Endothelial cell of umbilical vein (primary cell): Measurements from ENCODE around the gene SATB1. TPM values are rescaled to one million over a fixed set of nuclear protein-coding genes. Genes with fewer than 3 reads are reported as not detected.

Experiments used
- BruUV-seq: library from RNA; stranded (reverse); fragments of 400-500 nt; replicated peaks from 2 replicates; lab custom pipeline; 2021; lab: Mats Ljungman, UMichigan
- CTCF ChIA-PET: fragments of 300-600, 350-600 bp; sonication (Branson Sonifier 250); formaldehyde crosslinking; loops from one replicate; lab custom pipeline; 2021; ENCODE audit warnings: antibody characterized with exemption, inconsistent platforms; lab: Charles Lee
- POLR2A ChIA-PET: fragments of 300-600, 350-600 bp; sonication (Branson Sonifier 250); formaldehyde crosslinking; loops from one replicate; lab custom pipeline; 2021; ENCODE audit warnings: antibody characterized with exemption, inconsistent platforms; lab: Charles Lee
- DNase-seq: peaks from one replicate; pipeline ENCODE4 v3.0.0-alpha.2; 2011; ENCODE audit warnings: low read depth, low spot score
- FAIRE-seq: peaks from 2 replicates; lab custom pipeline; 2011; peaks lifted over from hg19 to GRCh38; lab: Jason Lieb, UNC
- H2AFZ ChIP-seq: 2 replicates; pipeline ENCODE4 v1.6.0; 2012; ENCODE audit warnings: low read depth, low read length, control low read depth, inconsistent platforms
- H3K27ac ChIP-seq: 2 replicates; pipeline ENCODE4 v1.5.1; 2011; ENCODE audit warnings: low read depth, mild to moderate bottlenecking, control low read depth, low read length, moderate library complexity; ENCODE audit not compliant: insufficient read depth
- H3K27me3 ChIP-seq, 2 experiments: 2 replicates each; pipeline versions ENCODE4 v1.6.0 to v1.6.1; 2011; ENCODE audit warnings: low read length in 2 of 2, mixed read lengths in 1 of 2; ENCODE audit not compliant: control insufficient read depth in 2 of 2, insufficient read depth in 2 of 2
- H3K36me3 ChIP-seq, 2 experiments: 2 replicates in 1 of 2; 3 replicates in 1 of 2; pipeline ENCODE4 v1.5.1; 2011; ENCODE audit warnings: low read length in 2 of 2, mild to moderate bottlenecking in 1 of 2, moderate library complexity in 1 of 2; ENCODE audit not compliant: control insufficient read depth in 2 of 2, insufficient read depth in 2 of 2; ENCODE audit errors: extremely low read depth in 1 of 2
- H3K4me1 ChIP-seq: 3 replicates; pipeline ENCODE4 v1.5.1; 2011; ENCODE audit warnings: mild to moderate bottlenecking, low read length; ENCODE audit not compliant: control insufficient read depth, insufficient read depth; ENCODE audit errors: extremely low read depth
- H3K4me2 ChIP-seq: 2 replicates; pipeline ENCODE4 v1.6.1; 2011; ENCODE audit warnings: low read length, control low read depth, mixed read lengths; ENCODE audit not compliant: insufficient read depth
- H3K4me3 ChIP-seq, 3 experiments: fragments of 200-600 bp in 1 of 3; sonication (generic), shearing (Covaris generic) in 1 of 3; replicated peaks in 1 of 3; 2 replicates each; pipeline ENCODE4 v1.5.1; 2011 to 2016; ENCODE audit warnings: control low read depth in 3 of 3, low read length in 3 of 3, mild to moderate bottlenecking in 2 of 3, inconsistent platforms in 1 of 3, low read depth in 1 of 3, moderate library complexity in 1 of 3; ENCODE audit not compliant: insufficient read depth in 1 of 3
- H3K79me2 ChIP-seq: 2 replicates; pipeline ENCODE4 v1.6.0; 2012; ENCODE audit warnings: low read length, inconsistent platforms; ENCODE audit not compliant: control insufficient read depth, insufficient read depth
- H3K9ac ChIP-seq: replicated peaks from 2 replicates; pipeline ENCODE3; 2011; ENCODE audit warnings: low read length, control low read depth; ENCODE audit not compliant: insufficient read depth; ENCODE audit errors: extremely low read depth
- H3K9me1 ChIP-seq: replicated peaks from 3 replicates; pipeline ENCODE4 v1.6.0; 2011; ENCODE audit warnings: mild to moderate bottlenecking, low read length; ENCODE audit not compliant: control insufficient read depth, insufficient read depth; ENCODE audit errors: extremely low read depth
- H3K9me3 ChIP-seq: replicated peaks from 2 replicates; pipeline ENCODE4 v1.5.1; 2012; ENCODE audit warnings: low read length, inconsistent platforms; ENCODE audit not compliant: control insufficient read depth, insufficient read depth
- H4K20me1 ChIP-seq: replicated peaks from 2 replicates; pipeline ENCODE3; 2011; ENCODE audit warnings: mild to moderate bottlenecking, low read length; ENCODE audit not compliant: control insufficient read depth, insufficient read depth; ENCODE audit errors: extremely low read depth
- CTCF ChIP-seq, 2 donors: IDR thresholded peaks; 1 replicate in 1 of 2; 2 replicates in 1 of 2; pipeline ENCODE4 v1.5.1; 2011; ENCODE audit warnings: low read length in 2 of 2, mild to moderate bottlenecking in 2 of 2, moderate library complexity in 2 of 2, control low read depth in 1 of 2, inconsistent platforms in 1 of 2, low read depth in 1 of 2; ENCODE audit not compliant: insufficient read depth in 1 of 2; ENCODE audit errors: extremely low read depth in 1 of 2
- EZH2 ChIP-seq: IDR thresholded peaks from 2 replicates; pipeline ENCODE4 v1.6.1; 2012; ENCODE audit warnings: borderline replicate concordance, low read depth, mild to moderate bottlenecking, moderate library complexity, low read length, inconsistent platforms; ENCODE audit not compliant: severe bottlenecking
- FOS ChIP-seq: IDR thresholded peaks from 2 replicates; pipeline ENCODE4 v1.6.1; 2011; ENCODE audit warnings: mild to moderate bottlenecking, low read length, moderate library complexity, borderline replicate concordance; ENCODE audit not compliant: insufficient read depth
- GATA2 ChIP-seq: IDR thresholded peaks from 2 replicates; pipeline ENCODE4 v1.7.0; 2011; ENCODE audit warnings: low read depth, mild to moderate bottlenecking, moderate library complexity, mixed read lengths, low read length; ENCODE audit not compliant: insufficient read length, insufficient read depth
- JUN ChIP-seq: IDR thresholded peaks from 2 replicates; pipeline ENCODE4 v1.6.1; 2011; ENCODE audit warnings: borderline replicate concordance, low read depth; ENCODE audit not compliant: insufficient read length, insufficient read depth
- MAX ChIP-seq: IDR thresholded peaks from 2 replicates; pipeline ENCODE4 v1.6.1; 2011; ENCODE audit not compliant: insufficient read depth, insufficient read length
- MYC ChIP-seq: IDR thresholded peaks from one replicate; pipeline ENCODE4 v1.6.1; 2011; ENCODE audit warnings: mild to moderate bottlenecking, low read depth, low read length
- POLR2A ChIP-seq: IDR thresholded peaks from 2 replicates; pipeline ENCODE4 v1.6.1; 2012; ENCODE audit warnings: low read depth, mild to moderate bottlenecking, control low read depth, low read length
- POLR2AphosphoS5 ChIP-seq: IDR thresholded peaks from 2 replicates; pipeline ENCODE4 v1.6.1; 2012; ENCODE audit warnings: low read depth, mild to moderate bottlenecking, control low read depth, low read length, moderate library complexity; ENCODE audit not compliant: insufficient read depth
- dilution Hi-C: fragments of 300-500 bp; cut with MboI; formaldehyde crosslinking; loops from one replicate; pipeline ENCODE4 v1.15.0; 2019; ENCODE audit warnings: low sequenced_read_pairs; ENCODE audit not compliant: extremely low pct_ligation_motif_present
- intact Hi-C: fragments of 100-400 bp; cut with micrococcal nuclease; formaldehyde crosslinking; loops from one replicate; pipeline ENCODE4 v1.10.0; 2022
- polyA plus RNA-seq, 4 experiments: library from polyadenylated mRNA; depleted of rRNA in 3 of 4; stranded (reverse) in 3 of 4; unstranded in 1 of 4; fragments of >200 nt; gene quantifications; 2 replicates each; pipeline versions ENCODE4 v1.2.1 to v1.2.3, GENCODE V29; 2011 to 2012; ENCODE audit warnings: missing spikeins in 1 of 4
- total RNA-seq: library from RNA; stranded (reverse); gene quantifications from 2 replicates; pipeline ENCODE4 v1.2.3, GENCODE V29; 2021

SATB1 gene
- total and polyA plus RNA-seq, 2 donors (not counting 3 experiments of a cell fraction or from before 2014, with no cell fraction given), result 3.9 to 6.2 TPM

- Histone ChIP-seq H3K4me1 (peaks cover 5% of the 10 kb centered on the region), H3K9ac (no peak overlapping the region), H3K9me1 (no peaks in the 10 kb centered on the region), H3K36me3 (no peaks in the 10 kb centered on the region), H3K4me3 (no peak overlapping the region), H3K27ac (no peak overlapping the region), H3K79me2 (no peaks in the 10 kb centered on the region), H2AFZ (no peak overlapping the region), H3K9me3 (no peaks in the 10 kb centered on the region), H3K4me2 (no peak overlapping the region), H3K27me3 (peaks cover 2 to 5% of the 10 kb centered on the region in 2 experiments), H4K20me1 (no peaks in the 10 kb centered on the region)
- ChIA-PET POLR2A (no interaction called here), CTCF (interaction anchor here (2.7 kb wide), 1 partner anchor 25 kb away, joined by 7 read pairs; no protein-coding TSS in a partner anchor)
- no TSS peak for BruUV-seq
- no peak for FAIRE-seq
- no peak for DNase-seq
- TF ChIP-seq CTCF (IDR thresholded peaks at IDR 0.05; ENCODE audit: extremely low read depth in 1 of 2, insufficient read depth in 1 of 2, low read depth in 1 of 2, low read length in 2 of 2), result no peak
- TF ChIP-seq POLR2AphosphoS5, result no peak
- TF ChIP-seq EZH2, result no peak
- no peak for TF ChIP-seq MYC
- TF ChIP-seq POLR2A, result no peak
- TF ChIP-seq FOS, result no peak
- no peak for TF ChIP-seq JUN
- no peak for TF ChIP-seq MAX
- no peak for TF ChIP-seq GATA2
- dilution Hi-C loops (no loop called here), intact Hi-C loops (loop anchor here (5.0 kb wide), 1 partner anchor 1467 kb away; no protein-coding TSS in a partner anchor)
Measured at GRCh38 chr3:18420555-18420954, 4.6 kb downstream of the SATB1 start.
